Measurements from ENCODE around the gene MPZ. TPM values are rescaled to one million over a fixed set of nuclear protein-coding genes. Genes with fewer than 3 reads are reported as not detected.
"Not testable (repeated sequence)": the region's sequence is repeated elsewhere in the genome, so short reads cannot be mapped to it uniquely, and the experiment has no call there.

Gene MPZ
- total RNA-seq, 2 donors from 2014 or later, result 3.6 to 6.6 TPM

GRCh38 chr1:161259345-161259702 lies 50.4 kb downstream of the MPZ start:
- peaks cover 0 to 8% of the 10 kb centered on the region in 2 donors for H3K27me3 ChIP-seq
- H3K4me3 ChIP-seq, result no peak overlapping the region
- WGBS, 2 donors, result 44 to 52% methylated on average over 5 to 6 of the region's 6 CpGs
- H3K9me3 ChIP-seq, result peaks cover 0 to 14% (median 0%) of the 10 kb centered on the region in 3 donors
- no peaks in the 10 kb centered on the region for H3K36me3 ChIP-seq (replicated peaks in 1 of 2; ENCODE audit: insufficient read depth in 1 of 2, low read depth in 2 of 2)
- no peak for TF ChIP-seq POLR2A (IDR thresholded peaks at IDR 0.05)
- TF ChIP-seq, protein P1, sequence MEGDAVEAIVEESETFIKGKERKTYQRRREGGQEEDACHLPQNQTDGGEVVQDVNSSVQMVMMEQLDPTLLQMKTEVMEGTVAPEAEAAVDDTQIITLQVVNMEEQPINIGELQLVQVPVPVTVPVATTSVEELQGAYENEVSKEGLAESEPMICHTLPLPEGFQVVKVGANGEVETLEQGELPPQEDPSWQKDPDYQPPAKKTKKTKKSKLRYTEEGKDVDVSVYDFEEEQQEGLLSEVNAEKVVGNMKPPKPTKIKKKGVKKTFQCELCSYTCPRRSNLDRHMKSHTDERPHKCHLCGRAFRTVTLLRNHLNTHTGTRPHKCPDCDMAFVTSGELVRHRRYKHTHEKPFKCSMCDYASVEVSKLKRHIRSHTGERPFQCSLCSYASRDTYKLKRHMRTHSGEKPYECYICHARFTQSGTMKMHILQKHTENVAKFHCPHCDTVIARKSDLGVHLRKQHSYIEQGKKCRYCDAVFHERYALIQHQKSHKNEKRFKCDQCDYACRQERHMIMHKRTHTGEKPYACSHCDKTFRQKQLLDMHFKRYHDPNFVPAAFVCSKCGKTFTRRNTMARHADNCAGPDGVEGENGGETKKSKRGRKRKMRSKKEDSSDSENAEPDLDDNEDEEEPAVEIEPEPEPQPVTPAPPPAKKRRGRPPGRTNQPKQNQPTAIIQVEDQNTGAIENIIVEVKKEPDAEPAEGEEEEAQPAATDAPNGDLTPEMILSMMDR (IDR thresholded peaks at IDR 0.05), result no peak
- H3K4me1 ChIP-seq, result peaks cover 12% of the 10 kb centered on the region
- ATAC-seq (no peak), DNase-seq (no peak)
- intact Hi-C loops (cut with DNase I), result no loop called here
- no peak overlapping the region for H3K27ac ChIP-seq

DNA sequence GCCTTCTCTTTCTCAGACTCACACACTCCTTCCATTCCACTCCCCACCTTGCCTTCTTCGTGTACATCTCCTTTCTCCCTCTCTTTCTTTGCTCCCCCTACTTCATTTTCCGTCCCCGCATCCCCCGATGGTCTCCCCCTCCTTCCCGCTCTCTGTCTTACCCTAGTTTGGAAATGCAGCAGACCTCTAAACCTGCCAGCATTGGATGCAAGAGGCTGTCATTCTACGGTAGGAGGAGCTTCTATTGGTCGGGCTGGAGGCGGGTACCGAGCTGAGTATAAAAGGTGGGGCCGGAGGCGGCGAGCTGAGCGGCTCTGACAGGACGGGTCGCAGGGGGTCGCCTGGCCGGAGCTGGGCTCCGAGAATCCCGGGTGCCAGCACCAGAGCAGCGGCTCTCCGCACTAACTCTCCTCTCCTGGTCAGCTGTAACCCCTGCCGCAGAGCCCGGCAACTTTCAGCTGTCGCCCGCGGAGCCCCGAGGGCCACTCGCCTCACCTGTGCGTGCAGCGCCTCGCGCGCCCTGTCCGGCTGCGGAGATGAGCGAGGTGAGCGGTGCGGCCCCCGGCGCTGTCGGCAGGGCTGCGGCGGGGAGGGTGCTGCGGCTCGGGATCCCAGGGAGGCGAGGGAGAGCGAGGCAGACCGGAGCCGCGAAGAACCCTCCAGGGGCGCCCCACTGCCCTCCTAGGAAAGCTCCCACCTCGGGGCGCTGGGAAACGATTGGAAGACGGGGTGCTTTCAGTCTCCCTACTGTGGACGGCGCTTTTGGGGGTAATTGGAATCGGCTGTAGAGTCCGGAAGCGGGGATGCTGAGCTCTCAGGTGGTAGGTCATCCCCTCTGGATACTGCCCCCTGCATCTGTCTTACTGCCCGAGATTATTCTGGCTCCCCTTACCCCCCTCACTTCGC lies 51.1 kb downstream of the MPZ start, which contains the start of gene PCP4L1:
PCP4L1 (plus strand) TSS at position 307 of the 906 bp plus-strand sequence; CDS start at position 537, 230 bp downstream.
- peak; percentile 90 for ATAC-seq
- WGBS, 2 donors, result 5% methylated on average over 23 to 56 of the region's 62 CpGs

GRCh38 chr1:161257109-161257508 lies 52.7 kb downstream of the MPZ start:
- H3K36me3 ChIP-seq (replicated peaks in 1 of 2; ENCODE audit: insufficient read depth in 1 of 2, low read depth in 2 of 2); DNase-seq; intact Hi-C loops (cut with DNase I); H3K4me3 ChIP-seq; H3K27ac ChIP-seq; ATAC-seq; H3K27me3 ChIP-seq: not testable (repeated sequence)
- Histone ChIP-seq H3K4me1 (peaks cover 12% of the 10 kb centered on the region), H3K9me3 (peaks cover 0 to 14% (median 0%) of the 10 kb centered on the region in 3 donors)
- 87 to 89% methylated on average over 5 of the region's 5 CpGs for WGBS, 2 donors

More for the DNA sequence above, 51.1 kb downstream of the MPZ start, which contains the start of gene PCP4L1:
- peak; percentile 55 to 75 (median 72) for DNase-seq
- intact Hi-C loops (cut with DNase I), result no loop called here
- H3K9me3 ChIP-seq, result peaks cover 0 to 14% (median 0%) of the 10 kb centered on the region in 3 donors
- TF ChIP-seq POLR2A (IDR thresholded peaks at IDR 0.05), result peak in 1 of 3 donors; percentile 17
- TF ChIP-seq, protein P1 (IDR thresholded peaks at IDR 0.05), result no peak
- H3K36me3 ChIP-seq (replicated peaks in 1 of 2; ENCODE audit: insufficient read depth in 1 of 2, low read depth in 2 of 2), result no peaks in the 10 kb centered on the region
- peaks cover 12% of the 10 kb centered on the region for H3K4me1 ChIP-seq
- peaks cover 0 to 8% of the 10 kb centered on the region in 2 donors for H3K27me3 ChIP-seq
- no peak within 1 kb of the TSS for H3K27ac ChIP-seq
- H3K4me3 ChIP-seq, result no peak within 1 kb of the TSS

- DNase-seq; ATAC-seq; H3K27me3 ChIP-seq; H3K36me3 ChIP-seq (replicated peaks in 1 of 2; ENCODE audit: insufficient read depth in 1 of 2, low read depth in 2 of 2); H3K27ac ChIP-seq; intact Hi-C loops (cut with DNase I); H3K4me3 ChIP-seq: not testable (repeated sequence)
- Histone ChIP-seq H3K9me3 (peaks cover 0 to 14% (median 0%) of the 10 kb centered on the region in 3 donors), H3K4me1 (peaks cover 12% of the 10 kb centered on the region)
- WGBS, 2 donors, result 77 to 82% methylated on average over 4 of the region's 4 CpGs
Observed at GRCh38 chr1:161255955-161256520, 53.7 kb downstream of the MPZ start.

DNA sequence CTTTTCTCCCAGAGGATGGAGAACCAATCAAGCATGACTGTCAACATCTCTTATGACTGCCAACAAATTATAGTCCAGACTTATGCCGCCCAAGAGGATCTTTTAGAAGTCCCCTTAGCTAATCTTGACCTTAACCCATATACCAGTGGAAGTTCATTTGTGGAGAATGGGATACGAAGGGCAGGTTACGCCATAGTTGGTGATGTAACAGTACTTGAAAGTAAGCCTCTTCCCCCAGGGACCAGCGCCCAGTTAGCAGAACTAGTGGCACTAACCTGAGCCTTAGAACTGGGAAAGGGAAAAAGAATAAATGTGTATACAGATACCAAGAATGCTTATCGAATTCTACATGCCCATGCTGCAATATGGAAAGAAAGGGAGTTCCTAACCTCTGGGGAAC lies 54.5 kb downstream of the MPZ start:
- H3K4me3 ChIP-seq; H3K27ac ChIP-seq; DNase-seq; H3K27me3 ChIP-seq; ATAC-seq; H3K36me3 ChIP-seq (replicated peaks in 1 of 2; ENCODE audit: insufficient read depth in 1 of 2, low read depth in 2 of 2); intact Hi-C loops (cut with DNase I): not testable (repeated sequence)
- Histone ChIP-seq H3K4me1 (peaks cover 12% of the 10 kb centered on the region), H3K9me3 (peaks cover 0 to 14% (median 0%) of the 10 kb centered on the region in 3 donors)
- 72 to 84% methylated on average over 5 of the region's 5 CpGs for WGBS, 2 donors

Other genes starting within 250 kb of the MPZ start
- 1 to 10 TPM; 3.1 to 4.9 TPM for gene ARHGAP30, start 240.1 kb downstream of the MPZ start, total RNA-seq
- 1 to 10 TPM; 3.0 to 4.2 TPM for gene NECTIN4, start 220.4 kb downstream of the MPZ start, total RNA-seq
- gene KLHDC9, start 211.6 kb downstream of the MPZ start, total RNA-seq, result 10 to 100 TPM; 13.5 to 22.7 TPM
- gene PFDN2, start 191.9 kb downstream of the MPZ start, total RNA-seq, result 10 to 100 TPM; 29.6 to 54.7 TPM
- gene NIT1, start 191.9 kb downstream of the MPZ start, total RNA-seq, result 10 to 100 TPM; 22.8 to 38.6 TPM
- 10 to 100 TPM; 12.9 to 15.8 TPM for gene DEDD, start 177.3 kb downstream of the MPZ start, total RNA-seq
- 10 to 100 TPM; 33.6 to 48.8 TPM for gene UFC1, start 156.0 kb downstream of the MPZ start, total RNA-seq
- gene USP21, start 150.5 kb downstream of the MPZ start, total RNA-seq, result 10 to 100 TPM; 17.8 to 21.0 TPM
- 10 to 100 TPM; 16.2 to 18.9 TPM for gene PPOX, start 143.5 kb downstream of the MPZ start, total RNA-seq
- 10 to 100 TPM; 20.2 to 29.3 TPM for gene B4GALT3, start 132.5 kb downstream of the MPZ start, total RNA-seq
- 1 to 10 TPM; 6.7 to 7.9 TPM for gene ADAMTS4, start 110.9 kb downstream of the MPZ start, total RNA-seq
- 10 to 100 TPM; 46.4 to 67.2 TPM for gene NDUFS2, start 107.6 kb downstream of the MPZ start, total RNA-seq
- gene FCER1G, start 94.7 kb downstream of the MPZ start, total RNA-seq, result 10 to 100 TPM; 27.0 to 42.0 TPM
- not detected for gene APOA2, start 86.3 kb downstream of the MPZ start, total RNA-seq
- 1 to 10 TPM; 1.8 to 8.9 TPM for gene TOMM40L, start 83.9 kb downstream of the MPZ start, total RNA-seq
- gene NR1I3, start 71.8 kb downstream of the MPZ start, total RNA-seq, result not detected
- gene PCP4L1, start 51.2 kb downstream of the MPZ start, total RNA-seq, result not detected
- gene SDHC, start 4.4 kb upstream of the MPZ start, total RNA-seq, result 10 to 100 TPM; 22.7 to 26.2 TPM
- not detected for gene CFAP126, start 57.9 kb upstream of the MPZ start, total RNA-seq
- gene FCGR2A, start 195.5 kb upstream of the MPZ start, total RNA-seq, result 10 to 100 TPM; 30.0 to 51.6 TPM
- gene HSPA6, start 214.6 kb upstream of the MPZ start, total RNA-seq, result 1 to 10 TPM in 1 of 2 donors, under 1 TPM in 1; 0.66 to 1.6 TPM
- 1 to 10 TPM in 1 of 2 donors, not detected in 1; 5.2 TPM for gene FCGR3A, start 239.8 kb upstream of the MPZ start, total RNA-seq